ENCODE results near the gene SERPINA10. TPM values are rescaled to one million over a fixed set of nuclear protein-coding genes. Genes with fewer than 3 reads are reported as not detected.

The SERPINA10 gene
- total RNA-seq, 6 donors from 2014 or later = 0.10 TPM; not detected in 5

DNA sequence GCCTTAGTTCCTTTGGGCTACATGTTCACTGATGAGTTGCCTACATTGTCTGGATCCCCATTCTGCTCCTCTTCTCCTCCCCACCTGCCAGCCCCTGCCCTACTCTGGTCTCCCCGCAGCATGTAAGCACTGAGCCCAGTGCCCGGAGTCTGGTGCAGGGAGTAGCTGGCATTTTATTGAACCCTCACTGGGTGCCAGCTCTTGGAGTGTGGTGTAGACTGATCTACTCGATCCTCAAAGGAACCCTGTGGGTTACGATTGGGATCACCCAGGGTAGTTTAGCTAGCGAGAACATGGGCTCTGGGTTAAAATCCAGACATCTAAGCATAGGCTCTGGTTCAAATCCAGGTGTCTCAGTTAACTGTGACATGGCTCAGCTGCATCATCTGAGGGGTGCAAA lies 38.4 kb upstream of the SERPINA10 start:
- peak; percentile 14 to 65 for ATAC-seq (ENCODE audit: low FRiP score in 2 of 2)
- Histone ChIP-seq H3K4me3 (no peak overlapping the region), H3K27me3 (no peaks in the 10 kb centered on the region), H3K36me3 (no peaks in the 10 kb centered on the region), H3K9me3 (no peaks in the 10 kb centered on the region), H3K27ac (no peak overlapping the region), H3K4me1 (no peaks in the 10 kb centered on the region)
- 92% methylated on average over 2 to 5 of the region's 5 CpGs for WGBS, 2 donors
- no peak for DNase-seq
- TF ChIP-seq POLR2A (IDR thresholded peaks at IDR 0.05) = no peak
- no peak for TF ChIP-seq POLR2AphosphoS5 (IDR thresholded peaks at IDR 0.05)
- TF ChIP-seq, protein P1, sequence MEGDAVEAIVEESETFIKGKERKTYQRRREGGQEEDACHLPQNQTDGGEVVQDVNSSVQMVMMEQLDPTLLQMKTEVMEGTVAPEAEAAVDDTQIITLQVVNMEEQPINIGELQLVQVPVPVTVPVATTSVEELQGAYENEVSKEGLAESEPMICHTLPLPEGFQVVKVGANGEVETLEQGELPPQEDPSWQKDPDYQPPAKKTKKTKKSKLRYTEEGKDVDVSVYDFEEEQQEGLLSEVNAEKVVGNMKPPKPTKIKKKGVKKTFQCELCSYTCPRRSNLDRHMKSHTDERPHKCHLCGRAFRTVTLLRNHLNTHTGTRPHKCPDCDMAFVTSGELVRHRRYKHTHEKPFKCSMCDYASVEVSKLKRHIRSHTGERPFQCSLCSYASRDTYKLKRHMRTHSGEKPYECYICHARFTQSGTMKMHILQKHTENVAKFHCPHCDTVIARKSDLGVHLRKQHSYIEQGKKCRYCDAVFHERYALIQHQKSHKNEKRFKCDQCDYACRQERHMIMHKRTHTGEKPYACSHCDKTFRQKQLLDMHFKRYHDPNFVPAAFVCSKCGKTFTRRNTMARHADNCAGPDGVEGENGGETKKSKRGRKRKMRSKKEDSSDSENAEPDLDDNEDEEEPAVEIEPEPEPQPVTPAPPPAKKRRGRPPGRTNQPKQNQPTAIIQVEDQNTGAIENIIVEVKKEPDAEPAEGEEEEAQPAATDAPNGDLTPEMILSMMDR (IDR thresholded peaks at IDR 0.05) = no peak
- TF ChIP-seq EP300 (IDR thresholded peaks at IDR 0.05) = no peak

DNA sequence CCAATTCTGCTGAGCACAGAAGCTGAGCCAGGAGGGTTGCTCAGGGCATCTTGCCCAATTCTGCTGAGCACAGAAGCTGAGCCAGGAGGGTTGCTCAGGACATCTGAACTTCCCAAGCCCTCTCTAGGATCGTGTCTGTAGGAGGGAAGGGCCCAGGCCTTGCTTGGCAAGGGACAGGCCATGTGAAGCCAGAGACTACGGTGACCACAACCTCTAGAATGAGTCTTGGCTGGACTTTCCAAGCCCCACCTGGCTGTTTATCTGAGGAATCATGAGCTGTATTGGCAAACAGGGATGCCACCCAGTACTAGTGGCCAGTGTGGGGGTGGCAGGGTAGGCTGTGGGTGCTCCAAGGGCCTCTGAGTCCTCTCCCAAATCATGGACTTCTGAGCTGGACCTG lies 37.8 kb upstream of the SERPINA10 start:
- no peak for ATAC-seq (ENCODE audit: low FRiP score in 2 of 2)
- WGBS, 2 donors = 79% methylated on average over 2 of the region's 2 CpGs; no CpG with 5 or more reads in 1 of the 2 donors
- no peaks in the 10 kb centered on the region for H3K27me3 ChIP-seq
- no peaks in the 10 kb centered on the region for H3K4me1 ChIP-seq
- H3K27ac ChIP-seq = no peak overlapping the region
- H3K36me3 ChIP-seq = no peaks in the 10 kb centered on the region
- no peaks in the 10 kb centered on the region for H3K9me3 ChIP-seq
- no peak overlapping the region for H3K4me3 ChIP-seq
- DNase-seq = no peak
- TF ChIP-seq POLR2AphosphoS5 (IDR thresholded peaks at IDR 0.05) = no peak
- TF ChIP-seq POLR2A (IDR thresholded peaks at IDR 0.05) = no peak
- TF ChIP-seq, protein P1 (IDR thresholded peaks at IDR 0.05) = no peak
- TF ChIP-seq EP300 (IDR thresholded peaks at IDR 0.05) = no peak

DNA sequence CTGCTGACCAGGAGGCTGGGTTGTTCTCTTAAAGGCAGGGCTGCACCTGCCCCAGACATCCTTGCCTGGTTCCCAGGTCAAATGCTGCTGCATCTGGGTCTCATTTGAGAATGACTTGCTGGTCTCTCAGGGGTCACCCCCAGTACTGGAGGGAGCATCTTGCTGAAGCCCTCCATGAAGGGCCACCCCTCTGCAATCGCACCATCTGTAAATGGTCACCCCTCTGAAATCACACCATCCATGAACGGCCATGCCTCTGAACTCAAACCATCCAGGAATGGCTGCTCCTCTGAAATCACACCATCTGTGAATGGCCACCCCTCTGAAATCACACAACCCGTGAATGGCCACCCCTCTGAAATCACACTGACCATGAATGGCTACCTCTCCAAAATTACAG lies 37.4 kb upstream of the SERPINA10 start:
- Histone ChIP-seq H3K4me1 (no peaks in the 10 kb centered on the region), H3K9me3 (no peaks in the 10 kb centered on the region), H3K27ac (no peak overlapping the region), H3K4me3 (no peak overlapping the region), H3K27me3 (no peaks in the 10 kb centered on the region), H3K36me3 (no peaks in the 10 kb centered on the region)
- DNase-seq (no peak), ATAC-seq (ENCODE audit: low FRiP score in 2 of 2) (no peak)
- TF ChIP-seq, protein P1 (IDR thresholded peaks at IDR 0.05) = no peak
- TF ChIP-seq EP300 (IDR thresholded peaks at IDR 0.05) (no peak), POLR2A (IDR thresholded peaks at IDR 0.05) (no peak), POLR2AphosphoS5 (IDR thresholded peaks at IDR 0.05) (no peak)
- WGBS, 2 donors = 83 to 96% methylated on average over 3 of the region's 3 CpGs

DNA sequence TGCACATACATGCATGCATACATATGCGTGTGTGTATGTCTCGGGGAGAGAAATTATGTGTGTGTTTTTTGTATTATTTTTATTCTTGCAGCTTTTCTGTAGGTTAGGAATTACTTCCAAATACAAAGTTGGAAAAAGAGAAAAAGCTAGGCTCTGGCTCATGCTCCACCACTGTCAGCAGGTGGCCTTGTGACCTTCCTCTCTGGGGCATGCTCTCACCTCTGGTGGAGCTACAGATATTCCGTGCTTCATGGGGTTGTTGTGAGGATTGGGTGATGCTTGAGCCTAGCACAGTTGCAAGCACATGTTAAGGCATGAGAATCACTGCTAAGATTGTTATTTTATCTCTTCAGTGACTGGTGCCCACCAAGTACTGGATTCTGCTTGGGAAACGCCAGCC lies 36.8 kb upstream of the SERPINA10 start:
- WGBS, 2 donors = 89 to 93% methylated on average over 4 of the region's 4 CpGs
- no peaks in the 10 kb centered on the region for H3K4me1 ChIP-seq
- no peak for TF ChIP-seq POLR2AphosphoS5 (IDR thresholded peaks at IDR 0.05)
- no peak for TF ChIP-seq POLR2A (IDR thresholded peaks at IDR 0.05)
- TF ChIP-seq, protein P1 (IDR thresholded peaks at IDR 0.05) = no peak
- no peak for TF ChIP-seq EP300 (IDR thresholded peaks at IDR 0.05)
- no peak overlapping the region for H3K4me3 ChIP-seq
- no peak overlapping the region for H3K27ac ChIP-seq
- no peaks in the 10 kb centered on the region for H3K9me3 ChIP-seq
- ATAC-seq (ENCODE audit: low FRiP score in 2 of 2) = no peak
- H3K36me3 ChIP-seq = no peaks in the 10 kb centered on the region
- H3K27me3 ChIP-seq = no peaks in the 10 kb centered on the region
- DNase-seq = no peak

DNA sequence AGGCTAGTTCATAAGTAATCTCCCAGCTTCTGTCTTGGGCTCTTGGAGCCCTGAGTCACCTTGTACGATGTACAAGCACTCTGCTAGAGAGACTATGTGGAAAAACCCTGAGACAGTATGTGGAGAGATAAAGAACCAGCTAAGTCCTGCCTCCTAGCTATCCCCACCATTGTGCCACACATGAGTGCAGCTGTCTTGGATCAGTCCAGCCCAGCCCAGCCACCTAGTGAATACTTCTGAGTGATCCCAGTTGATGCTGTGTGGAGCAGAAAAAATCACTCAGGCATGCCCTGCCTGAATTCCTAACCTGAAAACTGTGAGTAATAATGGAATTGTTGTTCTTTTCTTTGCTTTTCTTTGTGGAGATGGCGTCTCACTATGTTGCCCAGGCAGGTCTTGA lies 35.1 kb upstream of the SERPINA10 start:
- WGBS, 2 donors = 80 to 85% methylated on average over 2 of the region's 2 CpGs
- H3K4me1 ChIP-seq = no peaks in the 10 kb centered on the region
- no peaks in the 10 kb centered on the region for H3K9me3 ChIP-seq
- H3K27me3 ChIP-seq = no peaks in the 10 kb centered on the region
- no peaks in the 10 kb centered on the region for H3K36me3 ChIP-seq
- TF ChIP-seq POLR2AphosphoS5 (IDR thresholded peaks at IDR 0.05) = no peak
- TF ChIP-seq POLR2A (IDR thresholded peaks at IDR 0.05) = no peak
- TF ChIP-seq EP300 (IDR thresholded peaks at IDR 0.05) = no peak
- TF ChIP-seq, protein P1 (IDR thresholded peaks at IDR 0.05) = no peak
- no peak overlapping the region for H3K27ac ChIP-seq
- ATAC-seq (ENCODE audit: low FRiP score in 2 of 2) (no peak), DNase-seq (no peak)
- H3K4me3 ChIP-seq = no peak overlapping the region
